HG03108 (cell line): ENCODE data around the gene SMIM45.

Experiments used
- ATAC-seq: cut with Tn5 transposase; IDR thresholded peaks from one replicate; pipeline ENCODE4 v1.9.1; 2021; ENCODE audit warnings: moderate library complexity; ENCODE audit not compliant: unreplicated experiment

Gene SMIM45

DNA sequence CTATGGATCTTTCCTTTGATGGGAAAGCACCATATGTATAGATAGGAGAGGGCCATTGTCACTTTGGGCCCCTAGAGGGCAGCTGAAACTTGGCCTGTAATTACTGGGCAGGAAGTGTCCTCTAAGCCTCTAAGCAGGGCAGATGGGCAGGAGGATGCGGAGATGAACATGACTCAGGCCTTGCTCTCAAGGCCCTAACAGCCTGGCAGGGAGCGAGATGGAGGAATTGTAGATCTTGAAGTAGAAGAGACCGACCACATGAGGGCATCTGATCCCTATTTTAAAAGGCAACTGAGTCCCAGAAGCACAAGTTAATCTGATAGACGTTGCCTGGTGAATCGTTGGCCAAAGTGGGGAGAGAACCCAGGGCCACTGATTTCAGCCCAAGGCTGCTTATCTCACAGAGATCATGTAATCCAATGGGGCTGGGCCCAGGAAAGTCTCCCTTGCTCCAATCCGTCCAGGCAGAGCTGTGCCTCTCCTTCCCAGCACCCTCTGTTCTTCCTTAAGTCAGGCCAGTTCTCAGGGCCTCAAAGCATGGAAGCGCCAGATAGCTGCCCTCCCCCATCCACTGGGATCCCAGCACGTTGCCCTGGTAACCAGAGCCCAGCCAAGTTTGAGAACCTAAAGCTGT is 14.8 kb downstream of the SMIM45 start:
- no peak for ATAC-seq

GRCh38 chr22:41968601-41969000 is 16.7 kb downstream of the SMIM45 start:
- no peak for ATAC-seq

DNA sequence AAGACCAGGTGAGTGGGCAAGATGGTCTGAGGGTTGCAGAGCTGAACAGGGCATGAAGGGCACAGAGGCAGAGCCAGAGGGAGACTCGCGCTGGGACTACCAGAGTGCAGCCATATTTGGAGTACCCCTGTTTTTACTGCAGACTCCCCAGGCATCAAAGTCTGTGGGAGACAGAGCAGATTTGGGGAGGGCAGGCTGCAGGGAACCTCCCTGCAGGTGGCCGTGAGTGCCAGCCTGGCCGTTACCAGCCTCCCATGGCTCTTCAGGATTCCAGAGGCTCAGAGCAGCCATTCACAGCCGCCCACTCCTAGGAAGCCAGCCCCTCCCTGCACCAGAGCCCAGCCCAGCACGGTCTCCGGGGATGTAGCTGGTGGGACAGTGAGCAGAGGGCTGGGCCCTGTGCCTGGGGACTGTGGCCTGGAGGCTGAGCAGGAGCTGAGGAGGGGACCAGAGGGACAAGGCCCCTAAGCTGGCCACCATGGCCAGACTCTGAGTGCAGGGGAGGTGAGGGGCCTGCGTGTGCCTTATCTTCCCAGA is 17.2 kb downstream of the SMIM45 start, which contains the start of gene SEPTIN3:
Gene SEPTIN3 (plus strand): TSS at position 334 of the 537 bp plus-strand sequence. CDS start 2,050 bp downstream, outside the sequence.
- no peak for ATAC-seq

DNA sequence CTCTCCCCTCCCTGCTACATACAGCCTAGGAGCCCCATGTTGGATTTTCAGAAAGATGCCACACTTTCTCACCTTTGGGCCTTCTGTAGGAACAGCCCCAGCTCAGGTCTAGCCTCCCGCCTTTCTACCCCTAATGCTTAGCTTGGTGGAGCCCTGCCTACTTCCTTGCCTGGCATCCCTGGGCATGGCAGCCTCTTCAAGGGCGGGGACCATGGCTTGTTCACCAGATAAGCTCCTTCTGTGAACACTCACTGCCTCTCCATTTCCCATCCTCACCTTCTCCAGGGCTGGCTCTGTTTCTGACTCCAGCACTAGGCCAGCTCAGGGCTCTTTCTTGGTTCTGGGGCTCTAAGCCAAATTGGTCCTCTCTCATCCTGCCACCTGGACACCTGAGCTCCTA is 18.7 kb downstream of the SMIM45 start:
- no peak for ATAC-seq

DNA sequence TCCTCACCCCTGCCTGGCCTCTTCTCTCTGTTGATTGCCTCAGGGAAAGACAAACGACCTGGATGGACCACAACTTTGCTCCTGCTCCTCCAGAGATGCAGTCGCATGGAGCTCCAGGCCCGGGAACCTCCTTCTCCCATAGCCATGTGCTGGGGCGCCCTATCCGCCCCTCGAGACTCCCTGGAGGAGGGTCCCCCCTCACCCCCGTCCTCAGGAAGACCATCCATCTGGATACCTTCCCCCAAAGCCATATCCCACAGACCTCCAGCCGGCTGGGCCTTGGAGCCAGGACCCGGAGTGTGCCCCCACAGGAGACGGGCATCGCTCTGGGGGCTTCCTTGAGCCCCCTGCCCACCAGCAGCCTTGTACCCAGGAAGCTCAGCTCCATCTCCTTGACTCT is 19.5 kb downstream of the SMIM45 start:
- ATAC-seq = no peak

- ATAC-seq = no peak
Measured at GRCh38 chr22:41974691-41975290, 22.8 kb downstream of the SMIM45 start.

GRCh38 chr22:41975299-41976069 is 23.5 kb downstream of the SMIM45 start:
- ATAC-seq = no peak

DNA sequence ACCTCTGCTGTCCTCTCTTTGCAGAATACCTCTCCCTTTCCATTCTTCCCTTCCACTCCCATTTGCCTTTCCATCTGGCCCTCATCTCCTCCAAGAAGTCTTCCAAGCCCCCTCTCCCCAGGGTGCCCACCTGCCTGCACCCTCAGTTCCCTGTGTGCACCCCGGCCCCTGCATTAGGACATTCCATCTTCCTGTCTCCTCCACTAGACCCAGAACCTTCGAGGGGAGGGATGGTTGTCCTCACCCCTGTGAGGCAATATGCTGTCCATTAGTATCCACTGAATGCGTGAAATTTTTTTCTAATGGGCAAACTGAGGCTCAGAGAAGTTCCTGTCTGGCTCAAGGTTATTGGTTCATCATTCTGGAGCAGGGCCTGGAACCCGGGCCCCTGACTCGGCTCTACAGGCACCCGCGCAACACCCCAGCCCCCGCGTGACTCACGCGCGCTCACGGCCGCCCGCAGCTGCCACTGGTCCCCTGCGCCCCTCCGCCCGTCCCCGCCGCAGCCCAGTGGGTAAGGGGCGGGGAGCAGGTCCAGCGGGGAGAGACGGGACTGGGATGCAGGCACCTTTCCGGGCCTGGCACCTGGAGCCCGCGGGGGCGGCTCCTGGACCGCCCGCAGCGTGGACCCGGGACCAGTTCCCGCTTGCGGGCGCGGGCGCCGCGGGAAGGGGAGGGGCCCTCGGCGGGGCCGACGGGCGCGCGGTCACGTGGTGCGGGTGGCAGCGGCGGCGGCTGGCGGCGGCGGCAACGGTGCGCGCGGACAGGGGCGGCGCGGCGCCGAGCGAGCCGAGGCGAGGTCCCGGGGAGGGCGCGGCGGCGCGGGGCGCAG is 24.3 kb downstream of the SMIM45 start:
- no peak for ATAC-seq

- ATAC-seq = no peak
Measured at GRCh38 chr22:41976961-41977566, 25.1 kb downstream of the SMIM45 start.

DNA sequence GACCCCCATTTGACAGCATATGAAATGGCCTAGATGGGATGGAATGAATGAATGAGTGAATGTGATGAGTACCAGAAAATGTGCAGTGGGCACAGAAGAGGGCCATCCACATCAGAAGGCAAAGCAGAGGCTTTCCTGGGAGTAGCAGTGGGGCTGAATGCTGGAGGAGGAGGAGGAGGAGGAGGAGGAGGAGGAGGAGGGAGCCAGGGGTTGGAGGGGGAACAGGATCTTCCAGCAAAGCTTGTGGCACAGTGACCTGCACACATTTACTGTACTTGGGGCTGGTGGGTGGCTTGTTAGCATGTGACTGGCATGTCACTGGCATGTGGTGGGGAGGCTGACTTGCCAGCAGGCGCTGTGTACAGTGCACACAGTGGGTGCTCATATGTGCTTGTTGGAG is 26.8 kb downstream of the SMIM45 start:
- ATAC-seq = no peak

DNA sequence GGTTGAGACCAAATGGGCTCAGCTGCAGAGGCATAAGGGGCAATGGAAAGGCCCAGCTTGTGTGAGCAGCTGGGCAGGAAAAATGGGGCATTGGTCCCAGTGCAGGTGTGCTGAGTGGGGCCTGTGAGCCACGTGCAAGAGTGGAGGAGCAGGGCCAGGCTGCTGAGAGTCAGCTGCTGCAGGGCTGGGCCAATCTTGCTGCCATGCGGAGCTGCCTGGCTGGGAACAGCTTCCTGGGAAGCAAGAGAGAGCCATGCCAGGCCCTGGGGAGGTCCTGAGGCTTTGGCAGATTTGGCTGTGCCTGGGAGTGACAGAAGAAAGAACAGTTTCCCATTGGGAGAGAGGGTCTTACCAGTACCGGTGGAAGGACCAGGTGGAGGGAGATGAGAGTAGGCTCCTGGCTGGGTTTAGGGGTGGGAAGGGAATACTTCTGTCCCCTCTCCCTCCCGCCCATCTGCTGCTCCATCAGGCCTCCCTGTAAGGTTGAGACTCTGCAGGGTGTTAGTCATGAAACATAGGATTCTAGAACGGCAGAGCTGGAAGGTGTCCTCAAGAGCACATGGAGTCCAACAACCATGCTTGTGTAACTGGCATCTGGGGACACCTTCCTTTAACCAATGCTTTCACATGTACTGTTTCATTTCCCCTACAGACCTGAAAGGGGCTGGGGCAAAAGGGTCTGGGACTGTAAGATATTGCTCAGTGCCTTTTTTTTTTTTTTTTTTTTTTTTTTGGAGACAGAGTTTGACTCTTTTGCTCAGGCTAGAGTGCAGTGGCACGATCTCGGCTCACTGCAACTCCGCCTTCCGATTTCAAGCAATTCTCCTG is 27.7 kb downstream of the SMIM45 start:
- ATAC-seq = no peak

DNA sequence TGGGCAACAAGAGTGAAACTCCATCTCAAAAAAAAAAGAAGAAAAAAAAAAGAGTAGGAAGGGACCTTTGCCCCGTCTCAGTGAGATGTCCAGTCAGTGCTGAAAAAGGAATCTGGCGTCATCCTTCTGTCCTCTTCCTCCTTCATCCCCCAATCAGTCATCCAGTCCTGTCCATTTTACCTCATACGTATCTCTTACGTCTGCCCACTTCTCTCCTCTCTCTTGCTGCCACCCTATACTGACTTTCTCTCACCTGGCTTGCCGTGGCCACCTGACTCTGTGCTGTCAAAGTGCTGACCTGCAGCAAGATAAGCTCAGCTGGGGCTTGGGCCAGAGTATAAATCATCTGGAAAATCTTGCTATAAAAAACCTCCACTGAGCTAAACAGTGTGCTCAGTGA is 30.9 kb downstream of the SMIM45 start:
- no peak for ATAC-seq

- no peak for ATAC-seq
Measured at GRCh38 chr22:41983513-41984405, 31.8 kb downstream of the SMIM45 start.

DNA sequence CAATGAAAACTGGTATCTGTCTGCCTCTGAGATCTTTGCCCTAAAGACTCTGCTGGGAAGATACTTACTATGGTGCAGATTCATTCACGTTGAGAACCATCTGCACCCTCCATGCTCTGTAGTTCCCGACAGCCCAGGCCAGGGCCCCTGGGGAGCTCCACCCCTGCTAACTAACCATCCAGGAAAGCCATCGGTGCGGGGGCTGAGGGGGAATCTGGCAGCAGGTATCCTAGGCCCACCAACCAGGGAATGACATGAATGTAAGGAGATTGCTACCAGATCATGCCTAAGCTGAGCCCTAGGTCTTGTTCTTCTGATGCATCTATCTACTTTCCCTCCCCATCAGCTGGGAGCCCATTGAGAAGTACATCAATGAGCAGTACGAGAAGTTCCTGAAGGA is 35.3 kb downstream of the SMIM45 start:
- no peak for ATAC-seq

DNA sequence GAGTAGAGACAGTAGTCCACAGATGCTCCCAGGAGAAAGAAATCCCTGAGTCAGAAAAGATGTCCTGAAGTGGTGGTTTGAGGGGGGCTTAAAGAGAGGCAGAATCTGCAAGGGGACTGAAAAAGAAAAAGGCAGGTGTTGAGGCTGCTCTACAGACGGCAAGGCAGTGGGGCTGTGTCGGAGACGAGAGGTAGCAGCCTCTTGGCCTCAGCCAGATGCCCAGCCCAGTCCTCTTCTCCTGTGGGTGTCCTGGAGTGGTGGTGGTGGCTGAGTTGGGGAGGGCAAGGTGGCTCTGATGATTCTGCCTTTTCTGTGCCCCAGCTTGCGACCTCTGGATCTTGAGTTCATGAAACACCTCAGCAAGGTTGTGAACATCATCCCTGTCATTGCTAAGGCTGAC is 37.3 kb downstream of the SMIM45 start:
- no peak for ATAC-seq

GRCh38 chr22:41991111-41991510 is 39.2 kb downstream of the SMIM45 start:
- no peak for ATAC-seq

DNA sequence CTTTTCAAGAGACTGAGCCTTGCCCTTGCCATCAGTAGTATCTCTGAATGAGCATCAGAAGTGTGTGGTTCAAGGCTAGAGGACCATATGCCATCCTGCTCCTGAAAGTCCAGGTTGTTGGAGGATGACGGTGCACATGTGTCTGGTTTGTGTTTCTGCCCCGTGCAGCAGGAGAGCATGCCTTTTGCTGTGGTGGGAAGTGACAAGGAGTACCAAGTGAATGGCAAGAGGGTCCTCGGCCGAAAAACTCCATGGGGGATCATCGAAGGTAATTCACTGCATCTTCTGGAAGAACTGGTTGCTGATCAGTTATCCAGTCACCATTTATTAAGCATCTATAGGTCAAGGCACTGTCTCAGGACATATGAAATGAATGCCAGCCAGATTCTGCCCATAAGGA is 40.5 kb downstream of the SMIM45 start:
- ATAC-seq = no peak

DNA sequence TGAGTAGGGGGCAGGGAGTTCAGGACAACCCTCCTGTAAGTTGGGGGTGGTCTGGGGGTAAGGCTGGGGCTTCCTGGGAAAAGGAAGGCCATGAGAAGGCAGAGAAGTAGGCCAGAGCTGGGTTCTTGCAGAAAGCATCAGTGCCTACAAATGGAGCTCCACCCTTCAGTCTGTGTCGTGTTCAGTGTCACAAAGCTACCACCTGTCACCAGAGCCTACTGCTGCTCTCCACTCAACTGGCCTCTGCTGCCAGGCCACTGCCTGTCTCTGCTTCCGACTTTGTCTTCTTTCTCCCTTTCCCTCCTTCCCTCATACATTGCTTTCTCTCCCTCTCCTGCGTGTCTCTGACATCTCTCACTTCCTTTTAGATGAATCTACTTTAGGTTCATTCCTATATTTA is 43.3 kb downstream of the SMIM45 start:
- no peak for ATAC-seq

DNA sequence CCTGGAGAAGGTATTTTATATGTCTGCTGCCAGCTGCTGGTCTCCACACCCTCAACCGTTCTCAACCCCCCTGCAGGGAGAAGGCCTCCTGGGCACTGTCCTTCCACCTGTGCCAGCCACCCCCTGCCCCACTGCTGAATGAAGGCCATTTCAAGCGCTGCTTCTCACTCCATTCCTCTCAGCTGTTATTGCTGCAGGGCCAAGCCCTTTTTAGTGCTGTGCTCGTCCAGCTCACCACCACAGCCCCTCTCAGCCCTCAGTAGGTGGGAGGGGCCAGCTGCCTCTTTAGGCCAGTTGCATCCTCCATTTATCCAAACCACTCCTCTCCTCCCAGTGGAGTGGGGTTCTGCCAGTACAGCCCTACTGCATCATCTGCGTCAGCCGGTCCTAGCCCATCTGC is 44.9 kb downstream of the SMIM45 start:
- ATAC-seq = no peak
